GM23338 (cell line): ENCODE data around the gene RYR2.

Source experiments
- CREB1 ChIP-seq: fragments of 250-450 bp; sonication (Bioruptor Pico); IDR thresholded peaks from 2 replicates; pipeline ENCODE4 v1.5.0; 2020; ENCODE audit warnings: low read depth, mild to moderate bottlenecking, moderate library complexity
- CTCF ChIP-seq, 2 experiments: fragments of 200-600 bp in 1 of 2; sonication (generic) in 1 of 2; conservative IDR thresholded peaks; 2 replicates each; pipeline versions ENCODE4 v1.5.1 to v1.6.1; 2016 to 2017; ENCODE audit warnings: antibody characterized with exemption in 2 of 2, low read depth in 2 of 2, mild to moderate bottlenecking in 2 of 2, moderate library complexity in 1 of 2
- EZH2 ChIP-seq: fragments of 200-600 bp; sonication (generic); IDR thresholded peaks from one replicate; pipeline ENCODE4 v1.8.0; 2017; ENCODE audit warnings: antibody characterized with exemption, mild to moderate bottlenecking, low read depth; ENCODE audit not compliant: unreplicated experiment
- EZH2phosphoT487 ChIP-seq: fragments of 200-600 bp; sonication (generic); IDR thresholded peaks from one replicate; pipeline ENCODE4 v1.8.1; 2018; ENCODE audit warnings: antibody characterized with exemption; ENCODE audit not compliant: unreplicated experiment
- JUNB ChIP-seq: IDR thresholded peaks from one replicate; pipeline ENCODE4 v1.6.1; 2016; ENCODE audit warnings: antibody characterized with exemption; ENCODE audit not compliant: unreplicated experiment
- POLR2AphosphoS5 ChIP-seq: IDR thresholded peaks from 2 replicates; pipeline ENCODE4 v1.6.1; 2016; ENCODE audit warnings: antibody characterized with exemption, low read depth
- STAT1 ChIP-seq: IDR thresholded peaks from one replicate; pipeline ENCODE4 v1.6.1; 2016; ENCODE audit warnings: antibody characterized with exemption; ENCODE audit not compliant: unreplicated experiment
- ZNF331 ChIP-seq: fragments of 250-450 bp; sonication (Bioruptor Pico); IDR thresholded peaks from 2 replicates; pipeline ENCODE4 v1.5.0; 2020; ENCODE audit warnings: low read depth, mild to moderate bottlenecking, moderate library complexity
- ZNF462 ChIP-seq: fragments of 250-450 bp; sonication (Bioruptor Pico); IDR thresholded peaks from 2 replicates; pipeline ENCODE4 v1.5.0; 2020; ENCODE audit warnings: mild to moderate bottlenecking, moderate library complexity
- TF ChIP-seq, protein P1 (sequence below): IDR thresholded peaks from one replicate; pipeline ENCODE4 v1.6.1; 2018; ENCODE audit warnings: antibody characterized with exemption; ENCODE audit not compliant: unreplicated experiment
- TF ChIP-seq, protein P2 (sequence below): IDR thresholded peaks from 2 replicates; pipeline ENCODE4 v1.6.1; 2016; ENCODE audit warnings: antibody characterized with exemption

DNA sequence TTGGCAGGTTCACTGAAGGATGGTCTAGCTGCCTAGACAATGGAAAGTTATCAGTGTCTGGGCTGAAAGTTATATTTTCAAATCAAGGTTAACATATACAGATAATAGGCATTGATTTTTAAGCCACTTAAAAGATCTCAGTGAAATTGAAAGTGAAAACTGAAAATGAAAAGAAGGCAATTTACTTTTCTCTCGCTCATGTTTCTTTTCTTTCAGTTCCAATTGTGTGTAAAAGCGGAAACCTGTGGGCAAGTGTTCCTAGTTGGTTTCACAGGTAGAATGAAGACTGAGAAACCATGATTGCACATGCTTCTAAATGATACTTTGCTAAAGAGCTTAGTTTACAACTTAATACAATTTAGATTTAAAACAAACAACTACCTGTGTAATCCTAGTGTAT, 465.0 kb downstream of the RYR2 start:
- TF ChIP-seq CTCF (conservative IDR thresholded peaks at IDR 0.05; ENCODE audit: low read depth in 2 of 2): no peak
- no peak for TF ChIP-seq POLR2AphosphoS5
- no peak for TF ChIP-seq EZH2
- no peak for TF ChIP-seq EZH2phosphoT487
- no peak for TF ChIP-seq CREB1 (CRISPR knock-in tag)
- no peak for TF ChIP-seq JUNB
- no peak for TF ChIP-seq STAT1
- no peak for TF ChIP-seq ZNF331
- TF ChIP-seq, protein P1, sequence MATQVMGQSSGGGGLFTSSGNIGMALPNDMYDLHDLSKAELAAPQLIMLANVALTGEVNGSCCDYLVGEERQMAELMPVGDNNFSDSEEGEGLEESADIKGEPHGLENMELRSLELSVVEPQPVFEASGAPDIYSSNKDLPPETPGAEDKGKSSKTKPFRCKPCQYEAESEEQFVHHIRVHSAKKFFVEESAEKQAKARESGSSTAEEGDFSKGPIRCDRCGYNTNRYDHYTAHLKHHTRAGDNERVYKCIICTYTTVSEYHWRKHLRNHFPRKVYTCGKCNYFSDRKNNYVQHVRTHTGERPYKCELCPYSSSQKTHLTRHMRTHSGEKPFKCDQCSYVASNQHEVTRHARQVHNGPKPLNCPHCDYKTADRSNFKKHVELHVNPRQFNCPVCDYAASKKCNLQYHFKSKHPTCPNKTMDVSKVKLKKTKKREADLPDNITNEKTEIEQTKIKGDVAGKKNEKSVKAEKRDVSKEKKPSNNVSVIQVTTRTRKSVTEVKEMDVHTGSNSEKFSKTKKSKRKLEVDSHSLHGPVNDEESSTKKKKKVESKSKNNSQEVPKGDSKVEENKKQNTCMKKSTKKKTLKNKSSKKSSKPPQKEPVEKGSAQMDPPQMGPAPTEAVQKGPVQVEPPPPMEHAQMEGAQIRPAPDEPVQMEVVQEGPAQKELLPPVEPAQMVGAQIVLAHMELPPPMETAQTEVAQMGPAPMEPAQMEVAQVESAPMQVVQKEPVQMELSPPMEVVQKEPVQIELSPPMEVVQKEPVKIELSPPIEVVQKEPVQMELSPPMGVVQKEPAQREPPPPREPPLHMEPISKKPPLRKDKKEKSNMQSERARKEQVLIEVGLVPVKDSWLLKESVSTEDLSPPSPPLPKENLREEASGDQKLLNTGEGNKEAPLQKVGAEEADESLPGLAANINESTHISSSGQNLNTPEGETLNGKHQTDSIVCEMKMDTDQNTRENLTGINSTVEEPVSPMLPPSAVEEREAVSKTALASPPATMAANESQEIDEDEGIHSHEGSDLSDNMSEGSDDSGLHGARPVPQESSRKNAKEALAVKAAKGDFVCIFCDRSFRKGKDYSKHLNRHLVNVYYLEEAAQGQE: no peak
- TF ChIP-seq, protein P2, sequence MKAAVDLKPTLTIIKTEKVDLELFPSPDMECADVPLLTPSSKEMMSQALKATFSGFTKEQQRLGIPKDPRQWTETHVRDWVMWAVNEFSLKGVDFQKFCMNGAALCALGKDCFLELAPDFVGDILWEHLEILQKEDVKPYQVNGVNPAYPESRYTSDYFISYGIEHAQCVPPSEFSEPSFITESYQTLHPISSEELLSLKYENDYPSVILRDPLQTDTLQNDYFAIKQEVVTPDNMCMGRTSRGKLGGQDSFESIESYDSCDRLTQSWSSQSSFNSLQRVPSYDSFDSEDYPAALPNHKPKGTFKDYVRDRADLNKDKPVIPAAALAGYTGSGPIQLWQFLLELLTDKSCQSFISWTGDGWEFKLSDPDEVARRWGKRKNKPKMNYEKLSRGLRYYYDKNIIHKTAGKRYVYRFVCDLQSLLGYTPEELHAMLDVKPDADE: no peak
- TF ChIP-seq ZNF462 (CRISPR knock-in tag): no peak
